Brain microvascular endothelial cell (primary cell): ENCODE data around the gene HECTD4.

Experiments used
- DNase-seq: peaks from one replicate; pipeline ENCODE4 v3.0.0-alpha.2; 2020
- H3K27ac ChIP-seq: fragments of 250-450 bp; sonication (Bioruptor Pico); 2 replicates; pipeline ENCODE4 v1.5.1; 2020; ENCODE audit warnings: mild to moderate bottlenecking, moderate library complexity
- H3K27me3 ChIP-seq: fragments of 250-450 bp; sonication (Bioruptor Pico); replicated peaks from 2 replicates; pipeline ENCODE4 v1.5.1; 2020; ENCODE audit warnings: mild to moderate bottlenecking
- H3K36me3 ChIP-seq: fragments of 250-450 bp; sonication (Bioruptor Pico); replicated peaks from 2 replicates; pipeline ENCODE4 v1.5.1; 2020; ENCODE audit warnings: mild to moderate bottlenecking
- H3K4me3 ChIP-seq: 2 replicates; pipeline ENCODE4 v1.5.1; 2011; ENCODE audit warnings: low read depth, mild to moderate bottlenecking, control low read depth, low read length, moderate library complexity
- CTCF ChIP-seq: IDR thresholded peaks from 2 replicates; pipeline ENCODE4 v1.5.1; 2011; ENCODE audit warnings: low read depth, mild to moderate bottlenecking, moderate library complexity, low read length, control low read depth, inconsistent platforms; ENCODE audit errors: missing control alignments
- in situ Hi-C: cut with HindIII; loops from 2 replicates; pipeline ENCODE4 v1.10.0; 2017; ENCODE audit warnings: low sequenced_read_pairs, low pct_ligation_motif_present

The HECTD4 gene

GRCh38 chr12:112165624-112166023 is 216.6 kb downstream of the HECTD4 start:
- H3K36me3 ChIP-seq = no peaks in the 10 kb centered on the region
- no peak for TF ChIP-seq CTCF
- H3K27ac ChIP-seq = no peak overlapping the region
- no peak for DNase-seq
- in situ Hi-C loops = no loop called here
- no peaks in the 10 kb centered on the region for H3K27me3 ChIP-seq
- H3K4me3 ChIP-seq = no peak overlapping the region

GRCh38 chr12:112164011-112164660 is 218.1 kb downstream of the HECTD4 start:
- Histone ChIP-seq H3K36me3 (peaks cover 8% of the 10 kb centered on the region), H3K4me3 (no peak overlapping the region), H3K27ac (no peak overlapping the region), H3K27me3 (no peaks in the 10 kb centered on the region)
- no peak for DNase-seq
- TF ChIP-seq CTCF = no peak
- in situ Hi-C loops = no loop called here

- no peak for TF ChIP-seq CTCF
- H3K36me3 ChIP-seq = peaks cover 14% of the 10 kb centered on the region
- H3K27ac ChIP-seq = no peak overlapping the region
- no peak for DNase-seq
- no peaks in the 10 kb centered on the region for H3K27me3 ChIP-seq
- H3K4me3 ChIP-seq = no peak overlapping the region
- in situ Hi-C loops = no loop called here
Observed at GRCh38 chr12:112163471-112163991, 218.7 kb downstream of the HECTD4 start.

GRCh38 chr12:112163056-112163455 is 219.2 kb downstream of the HECTD4 start:
- no peak for TF ChIP-seq CTCF
- in situ Hi-C loops = no loop called here
- H3K4me3 ChIP-seq = no peak overlapping the region
- H3K36me3 ChIP-seq = peaks cover 17% of the 10 kb centered on the region
- no peak for DNase-seq
- no peaks in the 10 kb centered on the region for H3K27me3 ChIP-seq
- no peak overlapping the region for H3K27ac ChIP-seq

- Histone ChIP-seq H3K4me3 (no peak overlapping the region), H3K27me3 (no peaks in the 10 kb centered on the region), H3K27ac (no peak overlapping the region), H3K36me3 (peaks cover 23% of the 10 kb centered on the region)
- in situ Hi-C loops = no loop called here
- TF ChIP-seq CTCF = no peak
- DNase-seq = no peak
Observed at GRCh38 chr12:112162241-112162790, 219.9 kb downstream of the HECTD4 start.
